ENCODE results near the gene TMEM263. TPM values are rescaled to one million over a fixed set of nuclear protein-coding genes. Genes with fewer than 3 reads are reported as not detected.

TMEM263 gene
- total RNA-seq, 2 donors from 2014 or later = 25.7 to 39.3 TPM

GRCh38 chr12:106975993-106976658, 20.4 kb downstream of the TMEM263 start:
- H3K27ac Mint-ChIP-seq = no peak overlapping the region
- H3K4me3 ChIP-seq (ENCODE audit: low read length) = no peak overlapping the region
- no peak overlapping the region for H3K4me3 Mint-ChIP-seq
- no peak overlapping the region for H3K9ac ChIP-seq (ENCODE audit: extremely low read depth, low read length, poor library complexity, severe bottlenecking)
- no peak overlapping the region for H3K27ac ChIP-seq (ENCODE audit: low read depth, low read length)
- no peaks in the 10 kb centered on the region for H3K9me3 ChIP-seq (ENCODE audit: control insufficient read depth, low read length)
- peaks cover 28% of the 10 kb centered on the region for H3K36me3 ChIP-seq (ENCODE audit: control insufficient read depth, insufficient read depth, low read length)
- H3K4me1 Mint-ChIP-seq = no peaks in the 10 kb centered on the region
- DNase-seq = no peak
- H3K4me1 ChIP-seq (ENCODE audit: control insufficient read depth, insufficient read depth, low read length) = no peaks in the 10 kb centered on the region
- WGBS, 2 experiments (ENCODE audit: insufficient coverage in 1 of 2, insufficient read length in 1 of 2) = 89 to 96% methylated on average over 1 to 3 of the region's 3 CpGs
- no peaks in the 10 kb centered on the region for H3K27me3 ChIP-seq (ENCODE audit: control insufficient read depth, insufficient read depth, low read length, poor library complexity, severe bottlenecking)
- no peak for TF ChIP-seq CTCF (conservative IDR thresholded peaks at IDR 0.05)
- H3K9me3 Mint-ChIP-seq = no peaks in the 10 kb centered on the region
- no peaks in the 10 kb centered on the region for H3K27me3 Mint-ChIP-seq (ENCODE audit: insufficient read depth)
- H3K36me3 Mint-ChIP-seq (ENCODE audit: low read depth) = peaks cover 7% of the 10 kb centered on the region

- WGBS, 2 experiments (ENCODE audit: insufficient coverage in 1 of 2, insufficient read length in 1 of 2) = 93% methylated on average over 1 of the region's 1 CpG; no CpG with 5 or more reads in 1 of the 2 experiments
- H3K36me3 Mint-ChIP-seq (ENCODE audit: low read depth) = peaks cover 4% of the 10 kb centered on the region
Measured at GRCh38 chr12:106976668-106977067, 21.0 kb downstream of the TMEM263 start.

GRCh38 chr12:106978035-106978800, 22.5 kb downstream of the TMEM263 start:
- WGBS, 2 experiments (ENCODE audit: insufficient coverage in 1 of 2, insufficient read length in 1 of 2) = 94 to 95% methylated on average over 7 to 9 of the region's 9 CpGs
- no peaks in the 10 kb centered on the region for H3K9me3 Mint-ChIP-seq
- H3K27me3 Mint-ChIP-seq (ENCODE audit: insufficient read depth) = no peaks in the 10 kb centered on the region
- no peak overlapping the region for H3K27ac ChIP-seq (ENCODE audit: low read depth, low read length)
- no peaks in the 10 kb centered on the region for H3K4me1 Mint-ChIP-seq
- no peaks in the 10 kb centered on the region for H3K9me3 ChIP-seq (ENCODE audit: control insufficient read depth, low read length)
- no peaks in the 10 kb centered on the region for H3K4me1 ChIP-seq (ENCODE audit: control insufficient read depth, insufficient read depth, low read length)
- peak overlapping the region; percentile 24 for H3K27ac Mint-ChIP-seq
- H3K27me3 ChIP-seq (ENCODE audit: control insufficient read depth, insufficient read depth, low read length, poor library complexity, severe bottlenecking) = no peaks in the 10 kb centered on the region
- no peak for TF ChIP-seq CTCF (conservative IDR thresholded peaks at IDR 0.05)
- no peak overlapping the region for H3K4me3 Mint-ChIP-seq
- peaks cover 10% of the 10 kb centered on the region for H3K36me3 Mint-ChIP-seq (ENCODE audit: low read depth)
- peaks cover 7% of the 10 kb centered on the region for H3K36me3 ChIP-seq (ENCODE audit: control insufficient read depth, insufficient read depth, low read length)
- DNase-seq = no peak
- no peak overlapping the region for H3K4me3 ChIP-seq (ENCODE audit: low read length)
- no peak overlapping the region for H3K9ac ChIP-seq (ENCODE audit: extremely low read depth, low read length, poor library complexity, severe bottlenecking)

More at GRCh38 chr12:106976668-106977067, 21.0 kb downstream of the TMEM263 start:
- H3K9me3 ChIP-seq (ENCODE audit: control insufficient read depth, low read length) = no peaks in the 10 kb centered on the region
- Mint-ChIP-seq H3K4me3 (no peak overlapping the region), H3K27ac (no peak overlapping the region), H3K9me3 (no peaks in the 10 kb centered on the region), H3K27me3 (ENCODE audit: insufficient read depth) (no peaks in the 10 kb centered on the region), H3K4me1 (no peaks in the 10 kb centered on the region)
- H3K27ac ChIP-seq (ENCODE audit: low read depth, low read length) = no peak overlapping the region
- no peak for DNase-seq
- no peak overlapping the region for H3K4me3 ChIP-seq (ENCODE audit: low read length)
- no peak overlapping the region for H3K9ac ChIP-seq (ENCODE audit: extremely low read depth, low read length, poor library complexity, severe bottlenecking)
- TF ChIP-seq CTCF (conservative IDR thresholded peaks at IDR 0.05) = no peak
- H3K27me3 ChIP-seq (ENCODE audit: control insufficient read depth, insufficient read depth, low read length, poor library complexity, severe bottlenecking) = no peaks in the 10 kb centered on the region
- no peaks in the 10 kb centered on the region for H3K4me1 ChIP-seq (ENCODE audit: control insufficient read depth, insufficient read depth, low read length)
- peaks cover 23% of the 10 kb centered on the region for H3K36me3 ChIP-seq (ENCODE audit: control insufficient read depth, insufficient read depth, low read length)
